ENCODE measurements around the gene PBLD.
"Not testable (repeated sequence)": the region's sequence is repeated elsewhere in the genome, so short reads cannot be mapped to it uniquely, and the experiment has no call there.

The PBLD gene

GRCh38 chr10:68301301-68301700, 31.4 kb downstream of the PBLD start:
- Histone ChIP-seq H3K9me3 (ENCODE audit: insufficient read depth, low read depth, low read length) (no peaks in the 10 kb centered on the region), H3K36me3 (ENCODE audit: insufficient read depth, low read depth, low read length) (no peaks in the 10 kb centered on the region), H3K9ac (ENCODE audit: low read depth, low read length) (no peak overlapping the region), H3K27ac (ENCODE audit: low read length) (no peak overlapping the region), H3K4me1 (ENCODE audit: insufficient read depth, low read length) (no peaks in the 10 kb centered on the region), H3K27me3 (ENCODE audit: insufficient read depth, low read length) (no peaks in the 10 kb centered on the region), H3K4me3 (ENCODE audit: low read length) (no peak overlapping the region)

GRCh38 chr10:68296843-68297663, 35.7 kb downstream of the PBLD start:
- H3K27me3 ChIP-seq (ENCODE audit: insufficient read depth, low read length): no peaks in the 10 kb centered on the region
- no peak overlapping the region for H3K9ac ChIP-seq (ENCODE audit: low read depth, low read length)
- no peaks in the 10 kb centered on the region for H3K9me3 ChIP-seq (ENCODE audit: insufficient read depth, low read depth, low read length)
- H3K27ac ChIP-seq (ENCODE audit: low read length): no peak overlapping the region
- no peaks in the 10 kb centered on the region for H3K4me1 ChIP-seq (ENCODE audit: insufficient read depth, low read length)
- no peaks in the 10 kb centered on the region for H3K36me3 ChIP-seq (ENCODE audit: insufficient read depth, low read depth, low read length)
- H3K4me3 ChIP-seq (ENCODE audit: low read length): no peak overlapping the region

- Histone ChIP-seq H3K36me3 (ENCODE audit: insufficient read depth, low read depth, low read length) (no peaks in the 10 kb centered on the region), H3K9me3 (ENCODE audit: insufficient read depth, low read depth, low read length) (no peaks in the 10 kb centered on the region), H3K27ac (ENCODE audit: low read length) (no peak overlapping the region), H3K9ac (ENCODE audit: low read depth, low read length) (no peak overlapping the region), H3K4me1 (ENCODE audit: insufficient read depth, low read length) (no peaks in the 10 kb centered on the region), H3K4me3 (ENCODE audit: low read length) (no peak overlapping the region), H3K27me3 (ENCODE audit: insufficient read depth, low read length) (no peaks in the 10 kb centered on the region)
These were observed 42.0 kb downstream of the PBLD start for GRCh38 chr10:68290736-68291135.

GRCh38 chr10:68288717-68289116, 44.0 kb downstream of the PBLD start:
- H3K36me3 ChIP-seq (ENCODE audit: insufficient read depth, low read depth, low read length): no peaks in the 10 kb centered on the region
- no peak overlapping the region for H3K27ac ChIP-seq (ENCODE audit: low read length)
- no peaks in the 10 kb centered on the region for H3K9me3 ChIP-seq (ENCODE audit: insufficient read depth, low read depth, low read length)
- no peaks in the 10 kb centered on the region for H3K27me3 ChIP-seq (ENCODE audit: insufficient read depth, low read length)
- no peak overlapping the region for H3K4me3 ChIP-seq (ENCODE audit: low read length)
- H3K4me1 ChIP-seq (ENCODE audit: insufficient read depth, low read length): no peaks in the 10 kb centered on the region
- no peak overlapping the region for H3K9ac ChIP-seq (ENCODE audit: low read depth, low read length)

GRCh38 chr10:68284062-68285001, 48.4 kb downstream of the PBLD start:
- H3K4me3 ChIP-seq (ENCODE audit: low read length): no peak overlapping the region
- no peaks in the 10 kb centered on the region for H3K9me3 ChIP-seq (ENCODE audit: insufficient read depth, low read depth, low read length)
- no peaks in the 10 kb centered on the region for H3K36me3 ChIP-seq (ENCODE audit: insufficient read depth, low read depth, low read length)
- no peaks in the 10 kb centered on the region for H3K4me1 ChIP-seq (ENCODE audit: insufficient read depth, low read length)
- H3K27me3 ChIP-seq (ENCODE audit: insufficient read depth, low read length): no peaks in the 10 kb centered on the region
- no peak overlapping the region for H3K27ac ChIP-seq (ENCODE audit: low read length)
- H3K9ac ChIP-seq (ENCODE audit: low read depth, low read length): no peak overlapping the region

GRCh38 chr10:68280758-68281157, 52.0 kb downstream of the PBLD start:
- Histone ChIP-seq H3K4me3 (ENCODE audit: low read length) (no peak overlapping the region), H3K27ac (ENCODE audit: low read length) (no peak overlapping the region), H3K27me3 (ENCODE audit: insufficient read depth, low read length) (no peaks in the 10 kb centered on the region), H3K9ac (ENCODE audit: low read depth, low read length) (no peak overlapping the region), H3K4me1 (ENCODE audit: insufficient read depth, low read length) (no peaks in the 10 kb centered on the region), H3K36me3 (ENCODE audit: insufficient read depth, low read depth, low read length) (no peaks in the 10 kb centered on the region), H3K9me3 (ENCODE audit: insufficient read depth, low read depth, low read length) (peaks cover 12% of the 10 kb centered on the region)

- not testable (repeated sequence) for H3K4me1 ChIP-seq (ENCODE audit: insufficient read depth, low read length); H3K27ac ChIP-seq (ENCODE audit: low read length); H3K9ac ChIP-seq (ENCODE audit: low read depth, low read length); H3K36me3 ChIP-seq (ENCODE audit: insufficient read depth, low read depth, low read length); H3K27me3 ChIP-seq (ENCODE audit: insufficient read depth, low read length); H3K4me3 ChIP-seq (ENCODE audit: low read length)
- H3K9me3 ChIP-seq (ENCODE audit: insufficient read depth, low read depth, low read length): peaks cover 12% of the 10 kb centered on the region
These were observed 53.6 kb downstream of the PBLD start for GRCh38 chr10:68278906-68279753.

GRCh38 chr10:68277814-68278213, 54.9 kb downstream of the PBLD start:
- not testable (repeated sequence) for H3K4me3 ChIP-seq (ENCODE audit: low read length); H3K9ac ChIP-seq (ENCODE audit: low read depth, low read length); H3K4me1 ChIP-seq (ENCODE audit: insufficient read depth, low read length); H3K27ac ChIP-seq (ENCODE audit: low read length); H3K36me3 ChIP-seq (ENCODE audit: insufficient read depth, low read depth, low read length); H3K27me3 ChIP-seq (ENCODE audit: insufficient read depth, low read length)
- peaks cover 12% of the 10 kb centered on the region for H3K9me3 ChIP-seq (ENCODE audit: insufficient read depth, low read depth, low read length)

GRCh38 chr10:68276224-68276623, 56.5 kb downstream of the PBLD start:
- Histone ChIP-seq H3K27ac (ENCODE audit: low read length) (no peak overlapping the region), H3K4me1 (ENCODE audit: insufficient read depth, low read length) (peaks cover under 1% of the 10 kb centered on the region; the same call in 1 of the 2 replicates), H3K36me3 (ENCODE audit: insufficient read depth, low read depth, low read length) (no peaks in the 10 kb centered on the region), H3K27me3 (ENCODE audit: insufficient read depth, low read length) (no peaks in the 10 kb centered on the region), H3K9ac (ENCODE audit: low read depth, low read length) (no peak overlapping the region), H3K4me3 (ENCODE audit: low read length) (no peak overlapping the region), H3K9me3 (ENCODE audit: insufficient read depth, low read depth, low read length) (peaks cover 12% of the 10 kb centered on the region)

- no peak overlapping the region for H3K27ac ChIP-seq (ENCODE audit: low read length)
- peaks cover 6% of the 10 kb centered on the region; the same call in 1 of the 2 replicates for H3K4me1 ChIP-seq (ENCODE audit: insufficient read depth, low read length)
- H3K9ac ChIP-seq (ENCODE audit: low read depth, low read length): no peak overlapping the region
- H3K4me3 ChIP-seq (ENCODE audit: low read length): no peak overlapping the region
- H3K9me3 ChIP-seq (ENCODE audit: insufficient read depth, low read depth, low read length): peaks cover 12% of the 10 kb centered on the region
- H3K36me3 ChIP-seq (ENCODE audit: insufficient read depth, low read depth, low read length): no peaks in the 10 kb centered on the region
- no peaks in the 10 kb centered on the region; the same call in 1 of the 2 replicates for H3K27me3 ChIP-seq (ENCODE audit: insufficient read depth, low read length)
These were observed 57.1 kb downstream of the PBLD start for GRCh38 chr10:68275600-68276126.

GRCh38 chr10:68272833-68273232, 59.9 kb downstream of the PBLD start:
- Histone ChIP-seq H3K27ac (ENCODE audit: low read length) (no peak overlapping the region), H3K27me3 (ENCODE audit: insufficient read depth, low read length) (no peaks in the 10 kb centered on the region; the same call in 1 of the 2 replicates), H3K4me1 (ENCODE audit: insufficient read depth, low read length) (peaks cover 6% of the 10 kb centered on the region; the same call in 1 of the 2 replicates), H3K9me3 (ENCODE audit: insufficient read depth, low read depth, low read length) (peaks cover 4% of the 10 kb centered on the region), H3K36me3 (ENCODE audit: insufficient read depth, low read depth, low read length) (no peaks in the 10 kb centered on the region), H3K4me3 (ENCODE audit: low read length) (no peak overlapping the region), H3K9ac (ENCODE audit: low read depth, low read length) (no peak overlapping the region)
